GM23338 (cell line): ENCODE results near the gene PICALM. TPM values are rescaled to one million over a fixed set of nuclear protein-coding genes. Genes with fewer than 3 reads are reported as not detected.

Experiments used
- ATAC-seq: fragments of 200-7000 bp; cut with Tn5 transposase; 3 replicates; pipeline ENCODE4 v1.9.1; 2020
- DNase-seq: peaks from one replicate; pipeline ENCODE4 v3.0.0-alpha.2; 2015; ENCODE audit warnings: low spot score
- H2AFZ ChIP-seq: fragments of 200-600 bp; sonication (generic); 2 replicates; pipeline ENCODE4 v1.8.0; 2016; ENCODE audit warnings: antibody characterized with exemption, mild to moderate bottlenecking, moderate library complexity
- H3F3A ChIP-seq: fragments of 200-600 bp; sonication (generic); replicated peaks from 2 replicates; pipeline ENCODE4 v1.8.0; 2017; ENCODE audit warnings: antibody characterized with exemption, mixed run types, low read depth
- H3K27ac ChIP-seq: fragments of 200-600 bp; sonication (generic); 2 replicates; pipeline ENCODE4 v1.6.1; 2016; ENCODE audit warnings: low read depth
- H3K27me3 ChIP-seq: fragments of 200-600 bp; sonication (generic); 2 replicates; pipeline ENCODE4 v1.8.0; 2016; ENCODE audit warnings: mild to moderate bottlenecking, mixed run types, moderate library complexity; ENCODE audit not compliant: insufficient read depth
- H3K36me3 ChIP-seq: fragments of 200-600 bp; sonication (generic); 2 replicates; pipeline ENCODE4 v1.8.0; 2016; ENCODE audit warnings: mild to moderate bottlenecking; ENCODE audit not compliant: insufficient read depth
- H3K4me1 ChIP-seq: fragments of 200-600 bp; sonication (generic); 2 replicates; pipeline ENCODE4 v1.8.0; 2016; ENCODE audit warnings: mild to moderate bottlenecking, moderate library complexity; ENCODE audit not compliant: insufficient read depth
- H3K4me2 ChIP-seq: fragments of 200-600 bp; sonication (generic); 2 replicates; pipeline ENCODE4 v1.7.1; 2017; ENCODE audit warnings: mixed run types
- H3K4me3 ChIP-seq: fragments of 200-600 bp; sonication (generic); 2 replicates; pipeline ENCODE4 v1.6.1; 2016; ENCODE audit warnings: mixed run types
- H3K79me2 ChIP-seq: fragments of 200-600 bp; sonication (generic); replicated peaks from 2 replicates; pipeline ENCODE4 v1.8.0; 2017; ENCODE audit warnings: mild to moderate bottlenecking; ENCODE audit not compliant: insufficient read depth
- H3K9me2 ChIP-seq: fragments of 200-600 bp; sonication (generic); 2 replicates; pipeline ENCODE4 v1.8.0; 2017; ENCODE audit not compliant: insufficient read depth
- H4K20me1 ChIP-seq: fragments of 200-600 bp; sonication (generic); replicated peaks from 2 replicates; pipeline ENCODE4 v1.8.0; 2017; ENCODE audit warnings: mild to moderate bottlenecking; ENCODE audit not compliant: insufficient read depth
- H3K27ac Mint-ChIP-seq: 2 replicates; pipeline ENCODE4 v1.8.0; 2020; ENCODE audit warnings: inconsistent platforms, mild to moderate bottlenecking, moderate library complexity, mixed read lengths
- H3K27me3 Mint-ChIP-seq: 3 replicates; pipeline ENCODE4 v1.8.0; 2022; ENCODE audit warnings: low read depth, mild to moderate bottlenecking, moderate library complexity, mixed read lengths, inconsistent platforms; ENCODE audit not compliant: insufficient read depth, poor library complexity
- H3K36me3 Mint-ChIP-seq: 3 replicates; pipeline ENCODE4 v1.8.0; 2021; ENCODE audit warnings: low read depth, mild to moderate bottlenecking, inconsistent platforms, moderate library complexity, mixed read lengths
- H3K4me1 Mint-ChIP-seq: 3 replicates; pipeline ENCODE4 v1.8.0; 2020; ENCODE audit warnings: mild to moderate bottlenecking, inconsistent platforms, mixed read lengths
- H3K4me3 Mint-ChIP-seq: 3 replicates; pipeline ENCODE4 v1.8.0; 2021; ENCODE audit warnings: moderate library complexity, mild to moderate bottlenecking, inconsistent platforms, mixed read lengths
- H3K9me3 Mint-ChIP-seq: 3 replicates; pipeline ENCODE4 v1.8.0; 2020; ENCODE audit warnings: moderate library complexity, mild to moderate bottlenecking, inconsistent platforms, mixed read lengths
- CREB1 ChIP-seq: fragments of 250-450 bp; sonication (Bioruptor Pico); IDR thresholded peaks from 2 replicates; pipeline ENCODE4 v1.5.0; 2020; ENCODE audit warnings: low read depth, mild to moderate bottlenecking, moderate library complexity
- CTCF ChIP-seq, 2 experiments: fragments of 200-600 bp in 1 of 2; sonication (generic) in 1 of 2; conservative IDR thresholded peaks; 2 replicates each; pipeline versions ENCODE4 v1.5.1 to v1.6.1; 2016 to 2017; ENCODE audit warnings: antibody characterized with exemption in 2 of 2, low read depth in 2 of 2, mild to moderate bottlenecking in 2 of 2, moderate library complexity in 1 of 2
- ETS1 ChIP-seq: IDR thresholded peaks from 2 replicates; pipeline ENCODE4 v1.6.1; 2016; ENCODE audit warnings: antibody characterized with exemption
- EZH2 ChIP-seq: fragments of 200-600 bp; sonication (generic); IDR thresholded peaks from one replicate; pipeline ENCODE4 v1.8.0; 2017; ENCODE audit warnings: antibody characterized with exemption, mild to moderate bottlenecking, low read depth; ENCODE audit not compliant: unreplicated experiment
- EZH2phosphoT487 ChIP-seq: fragments of 200-600 bp; sonication (generic); IDR thresholded peaks from one replicate; pipeline ENCODE4 v1.8.1; 2018; ENCODE audit warnings: antibody characterized with exemption; ENCODE audit not compliant: unreplicated experiment
- JUNB ChIP-seq: IDR thresholded peaks from one replicate; pipeline ENCODE4 v1.6.1; 2016; ENCODE audit warnings: antibody characterized with exemption; ENCODE audit not compliant: unreplicated experiment
- POLR2AphosphoS5 ChIP-seq: IDR thresholded peaks from 2 replicates; pipeline ENCODE4 v1.6.1; 2016; ENCODE audit warnings: antibody characterized with exemption, low read depth
- REST ChIP-seq: IDR thresholded peaks from one replicate; pipeline ENCODE4 v1.6.1; 2018; ENCODE audit warnings: antibody characterized with exemption; ENCODE audit not compliant: unreplicated experiment
- ZNF114 ChIP-seq: fragments of 250-450 bp; sonication (Bioruptor Pico); IDR thresholded peaks from 2 replicates; pipeline ENCODE4 v1.5.0; 2020; ENCODE audit warnings: mild to moderate bottlenecking, moderate library complexity
- ZNF331 ChIP-seq: fragments of 250-450 bp; sonication (Bioruptor Pico); IDR thresholded peaks from 2 replicates; pipeline ENCODE4 v1.5.0; 2020; ENCODE audit warnings: low read depth, mild to moderate bottlenecking, moderate library complexity
- ZNF462 ChIP-seq: fragments of 250-450 bp; sonication (Bioruptor Pico); IDR thresholded peaks from 2 replicates; pipeline ENCODE4 v1.5.0; 2020; ENCODE audit warnings: mild to moderate bottlenecking, moderate library complexity
- polyA plus RNA-seq: library from polyadenylated mRNA; unstranded; fragments of >200 nt; fragmentation: Nextera tagmentation; extraction: Ambion mirVana; gene quantifications from 2 replicates; pipeline ENCODE4 v1.2.1, GENCODE V29; 2016
- total RNA-seq: library from RNA; depleted of rRNA; stranded (reverse); fragments of >200 nt; shearing (Covaris generic); gene quantifications from 2 replicates; pipeline ENCODE4 v1.2.3, GENCODE V29; 2014

The PICALM gene
- total and polyA plus RNA-seq, 2 experiments from 2014 or later = 27.9 to 134 TPM

GRCh38 chr11:85951428-85952107, 117.3 kb downstream of the PICALM start (continued):
- no peak for TF ChIP-seq REST

- Mint-ChIP-seq H3K4me3 (no peak overlapping the region), H3K27me3 (no peaks in the 10 kb centered on the region), H3K9me3 (peaks cover 4% of the 10 kb centered on the region; the same call in 2 of the 3 replicates), H3K27ac (no peak overlapping the region), H3K4me1 (no peaks in the 10 kb centered on the region), H3K36me3 (peaks cover 25% of the 10 kb centered on the region; the same call in 2 of the 3 replicates)
- no peak overlapping the region for H3K27ac ChIP-seq
- H3K4me3 ChIP-seq = no peak overlapping the region
- H2AFZ ChIP-seq = no peak overlapping the region
- ATAC-seq (peak; percentile 38; the same call in 2 of the 3 replicates), DNase-seq (no peak)
- H3K4me1 ChIP-seq = no peaks in the 10 kb centered on the region
- H3K4me2 ChIP-seq = no peak overlapping the region
- H3K9me2 ChIP-seq = no peaks in the 10 kb centered on the region
- H3K27me3 ChIP-seq = no peaks in the 10 kb centered on the region
- H3K36me3 ChIP-seq = no peaks in the 10 kb centered on the region
- H4K20me1 ChIP-seq = no peaks in the 10 kb centered on the region
- H3K79me2 ChIP-seq = no peaks in the 10 kb centered on the region
- no peaks in the 10 kb centered on the region for H3F3A ChIP-seq
- TF ChIP-seq CTCF (conservative IDR thresholded peaks at IDR 0.05; ENCODE audit: low read depth in 2 of 2) = no peak
- TF ChIP-seq ETS1 = no peak
- TF ChIP-seq ZNF462 = no peak
- TF ChIP-seq EZH2 = no peak
- no peak for TF ChIP-seq ZNF114 (CRISPR knock-in tag)
- no peak for TF ChIP-seq JUNB
- TF ChIP-seq EZH2phosphoT487 = no peak
- TF ChIP-seq CREB1 (CRISPR knock-in tag) = no peak
- TF ChIP-seq POLR2AphosphoS5 = no peak
- TF ChIP-seq ZNF331 (CRISPR knock-in tag) = no peak
Measured at GRCh38 chr11:85951049-85951405, 117.9 kb downstream of the PICALM start.
